HepG2 (cell line): ENCODE results near the gene PKD1L1. TPM values are rescaled to one million over a fixed set of nuclear protein-coding genes. Genes with fewer than 3 reads are reported as not detected.

Source experiments
- ATAC-seq: fragments of 200-7000 bp; cut with Tn5 transposase; 3 replicates; pipeline ENCODE4 v1.9.1; 2020; ENCODE audit warnings: mild to moderate bottlenecking, moderate library complexity
- BruUV-seq: library from RNA; stranded (reverse); fragments of 400-500 nt; replicated peaks from 2 replicates; lab custom pipeline; 2021; lab: Mats Ljungman, UMichigan
- CTCF ChIA-PET: fragments of 300-600 bp; formaldehyde crosslinking; extraction: SDS; loops from one replicate; lab custom pipeline; 2021; ENCODE audit warnings: low total read pairs, inconsistent platforms, low intra/inter-chr PET ratio; lab: Yijun Ruan, JAX
- POLR2A ChIA-PET: fragments of 350-600 bp; sonication (Branson Sonifier 250); formaldehyde crosslinking; loops from one replicate; lab custom pipeline; 2020; ENCODE audit warnings: antibody characterized with exemption, inconsistent platforms; lab: Yijun Ruan, JAX
- DNase-seq: peaks from one replicate; pipeline ENCODE4 v3.0.0-alpha.2; 2015; ENCODE audit warnings: low spot score
- FAIRE-seq: peaks from 3 replicates; lab custom pipeline; 2011; peaks lifted over from hg19 to GRCh38; lab: Jason Lieb, UNC
- H2AFZ ChIP-seq: one replicate; pipeline ENCODE4 v1.6.1; 2011; ENCODE audit warnings: low read length, inconsistent platforms
- H3K27ac ChIP-seq: fragments of 300-600 bp; 3 replicates; pipeline ENCODE4 v1.8.0; 2011; ENCODE audit warnings: mixed run types, mild to moderate bottlenecking, mixed read lengths, low read length, inconsistent platforms; ENCODE audit not compliant: insufficient read depth; ENCODE audit errors: extremely low read length
- H3K27me3 ChIP-seq, 2 experiments: fragments of 200-600 bp in 1 of 2; 2 replicates in 1 of 2; 3 replicates in 1 of 2; pipeline versions ENCODE4 v1.6.0 to v1.8.0; 2011; ENCODE audit warnings: low read length in 2 of 2, mild to moderate bottlenecking in 2 of 2, moderate library complexity in 2 of 2, inconsistent platforms in 1 of 2; ENCODE audit not compliant: insufficient read depth in 2 of 2, control insufficient read depth in 1 of 2
- H3K36me3 ChIP-seq, 2 experiments: fragments of 200-600 bp in 1 of 2; replicated peaks in 1 of 2; 2 replicates in 1 of 2; 3 replicates in 1 of 2; pipeline versions ENCODE4 v1.5.1 to v1.8.0; 2011; ENCODE audit warnings: low read length in 2 of 2, inconsistent platforms in 1 of 2; ENCODE audit not compliant: insufficient read depth in 2 of 2, control insufficient read depth in 1 of 2
- H3K4me1 ChIP-seq: 2 replicates; pipeline ENCODE4 v1.5.1; 2012; ENCODE audit warnings: low read length, inconsistent platforms; ENCODE audit not compliant: insufficient read depth
- H3K4me2 ChIP-seq: 2 replicates; pipeline ENCODE4 v1.6.0; 2011; ENCODE audit warnings: low read depth, low read length, inconsistent platforms
- H3K4me3 ChIP-seq, 3 experiments: fragments of 200-600 bp in 1 of 3; sonication (generic), shearing (Covaris generic) in 1 of 3; replicated peaks in 1 of 3; 2 replicates each; pipeline ENCODE4 v1.5.1; 2011 to 2016; ENCODE audit warnings: low read length in 3 of 3, inconsistent platforms in 2 of 3, low read depth in 2 of 3, mild to moderate bottlenecking in 2 of 3, control low read depth in 1 of 3, mixed read lengths in 1 of 3; ENCODE audit not compliant: insufficient read depth in 1 of 3
- H3K79me2 ChIP-seq: one replicate; pipeline ENCODE4 v1.6.1; 2011; ENCODE audit warnings: low read length, inconsistent platforms; ENCODE audit not compliant: insufficient read depth
- H3K9ac ChIP-seq: 2 replicates; pipeline ENCODE4 v1.6.0; 2011; ENCODE audit warnings: mild to moderate bottlenecking, low read depth, low read length, inconsistent platforms; ENCODE audit not compliant: insufficient read depth
- H3K9me3 ChIP-seq: 2 replicates; pipeline ENCODE4 v1.5.1; 2012; ENCODE audit warnings: mild to moderate bottlenecking, low read length
- H4K20me1 ChIP-seq: 2 replicates; pipeline ENCODE4 v1.6.0; 2011; ENCODE audit warnings: inconsistent platforms, mild to moderate bottlenecking, low read length, moderate library complexity; ENCODE audit not compliant: insufficient read depth
- FOXP4 ChIP-seq: sonication (generic); formaldehyde crosslinking; IDR thresholded peaks from 2 replicates; pipeline ENCODE4 v1.4.0; 2020; ENCODE audit warnings: missing genetic modification reagents
- MIER3 ChIP-seq: IDR thresholded peaks from 2 replicates; pipeline ENCODE4 v1.6.1; 2016; ENCODE audit warnings: missing compliant biosample characterization, borderline replicate concordance
- PCBP2 ChIP-seq: fragments of 200-400 bp; formaldehyde crosslinking; optimal IDR thresholded peaks from 2 replicates; pipeline ENCODE3; 2018; ENCODE audit warnings: low read length, low read depth; ENCODE audit not compliant: poor library complexity, severe bottlenecking
- RFXAP ChIP-seq: sonication (generic); formaldehyde crosslinking; IDR thresholded peaks from 2 replicates; pipeline ENCODE4 v1.4.0; 2020; ENCODE audit warnings: missing genetic modification reagents, borderline replicate concordance
- SUZ12 ChIP-seq: fragments of 150-350 bp; IDR thresholded peaks from 2 replicates; pipeline ENCODE4 v1.6.1; 2014; ENCODE audit warnings: low read depth, low read length
- TGIF2 ChIP-seq: IDR thresholded peaks from 2 replicates; pipeline ENCODE4 v1.6.1; 2016; ENCODE audit warnings: control low read depth, missing compliant biosample characterization
- TP53 ChIP-seq: sonication (generic); formaldehyde crosslinking; conservative IDR thresholded peaks from 2 replicates; pipeline ENCODE4 v1.4.0; 2020; ENCODE audit warnings: missing genetic modification reagents
- ZBTB4 ChIP-seq: sonication (generic); formaldehyde crosslinking; IDR thresholded peaks from 2 replicates; pipeline ENCODE4 v1.4.0; 2020; ENCODE audit warnings: missing genetic modification reagents, mild to moderate bottlenecking, borderline replicate concordance
- ZFP36L1 ChIP-seq: sonication (generic); formaldehyde crosslinking; IDR thresholded peaks from 2 replicates; pipeline ENCODE4 v1.8.0; 2022; ENCODE audit warnings: mild to moderate bottlenecking, missing genetic modification reagents, moderate library complexity
- ZKSCAN5 ChIP-seq: sonication (generic); formaldehyde crosslinking; IDR thresholded peaks from 2 replicates; pipeline ENCODE4 v1.5.1; 2020; ENCODE audit warnings: mild to moderate bottlenecking, missing genetic modification reagents
- ZNF10 ChIP-seq: sonication (generic); formaldehyde crosslinking; IDR thresholded peaks from 2 replicates; pipeline ENCODE4 v1.4.0; 2020; ENCODE audit warnings: mild to moderate bottlenecking, low read depth, missing genetic modification reagents, borderline replicate concordance
- ZNF207 ChIP-seq: fragments of 450-650 bp; IDR thresholded peaks from 2 replicates; pipeline ENCODE4 v1.6.1; 2016; ENCODE audit warnings: antibody characterized with exemption, borderline replicate concordance
- ZNF512 ChIP-seq: sonication (generic); formaldehyde crosslinking; IDR thresholded peaks from 2 replicates; pipeline ENCODE4 v1.4.0; 2020; ENCODE audit warnings: mild to moderate bottlenecking, missing genetic modification reagents
- ZNF644 ChIP-seq: IDR thresholded peaks from 2 replicates; pipeline ENCODE4 v1.6.1; 2016; ENCODE audit warnings: low read depth
- ZSCAN25 ChIP-seq: sonication (generic); formaldehyde crosslinking; IDR thresholded peaks from 2 replicates; pipeline ENCODE4 v1.8.0; 2022; ENCODE audit warnings: mild to moderate bottlenecking, missing genetic modification reagents
- WGBS: methylation state at CpG from one replicate; pipeline ENCODE4 v1.1.6; 2017; ENCODE audit warnings: low lambda C conversion rate; 5-methylcytosine and 5-hydroxymethylcytosine counted together
- in situ Hi-C: cut with HindIII; loops from 2 replicates; pipeline ENCODE4 v1.10.0; 2017; ENCODE audit warnings: low pct_unique_long_range_greater_than_20kb; ENCODE audit not compliant: extremely low pct_ligation_motif_present
- intact Hi-C: fragments of 100-400 bp; cut with micrococcal nuclease; formaldehyde crosslinking; loops from one replicate; pipeline ENCODE4 v1.10.0; 2022; ENCODE audit not compliant: unreplicated experiment
- polyA plus RNA-seq, 8 experiments: library from polyadenylated mRNA; depleted of rRNA in 3 of 8; stranded (reverse) in 7 of 8; unstranded in 1 of 8; fragments of >200 nt; fragmentation: Illumina TruSeq in 4 of 8; extraction: Trizol in 4 of 8; gene quantifications; 2 replicates each; pipeline versions ENCODE4 v1.2.1 to v1.2.3, GENCODE V29; 2011 to 2016; ENCODE audit warnings: low read depth in 4 of 8, missing spikeins in 1 of 8, mixed read lengths in 1 of 8; ENCODE audit not compliant: insufficient read depth in 1 of 8
- total RNA-seq, 5 experiments: library from RNA; depleted of rRNA; stranded (reverse); fragments of >200 nt; fragmentation: Illumina TruSeq; extraction: Trizol; gene quantifications; 2 replicates each; pipeline ENCODE4 v1.2.3, GENCODE V29; 2016; ENCODE audit warnings: low read depth in 1 of 5

Gene PKD1L1
- total and polyA plus RNA-seq, 2 of the 13 experiments (the other 11 are each of a cell fraction or from before 2014, with no cell fraction given), result 0.01 TPM; not detected in 1

- Histone ChIP-seq H3K4me2 (no peak overlapping the region), H3K79me2 (no peaks in the 10 kb centered on the region), H4K20me1 (no peaks in the 10 kb centered on the region), H3K9ac (no peak overlapping the region), H3K27ac (no peak overlapping the region), H3K4me1 (no peaks in the 10 kb centered on the region), H2AFZ (no peak overlapping the region), H3K27me3 (peaks cover 3 to 29% of the 10 kb centered on the region in 2 experiments; a peak in 4 of 5 replicates), H3K36me3 (no peaks in the 10 kb centered on the region), H3K9me3 (no peaks in the 10 kb centered on the region), H3K4me3 (no peak overlapping the region)
- 35% methylated on average over 13 of the region's 15 CpGs for WGBS
- ATAC-seq, result no peak
- BruUV-seq, result no TSS peak
- ChIA-PET POLR2A (no interaction called here), CTCF (no interaction called here)
- no peak for FAIRE-seq
- TF ChIP-seq ZNF207 (no peak), ZNF10 (CRISPR knock-in tag) (no peak), TGIF2 (CRISPR knock-in tag) (no peak), FOXP4 (CRISPR knock-in tag) (no peak), MIER3 (no peak), ZNF512 (CRISPR knock-in tag) (no peak), ZBTB4 (CRISPR knock-in tag) (no peak), PCBP2 (no peak), ZKSCAN5 (no peak), ZFP36L1 (CRISPR knock-in tag) (no peak), SUZ12 (no peak), ZNF644 (CRISPR knock-in tag) (no peak), TP53 (CRISPR knock-in tag) (no peak), RFXAP (CRISPR knock-in tag) (no peak), ZSCAN25 (CRISPR knock-in tag) (no peak)
- no peak for DNase-seq
- in situ Hi-C loops, result no loop called here
- intact Hi-C loops, result no loop called here
These were observed 54.4 kb downstream of the PKD1L1 start for GRCh38 chr7:47893721-47894365.
